ENCODE measurements around the gene ETV2.

DNA sequence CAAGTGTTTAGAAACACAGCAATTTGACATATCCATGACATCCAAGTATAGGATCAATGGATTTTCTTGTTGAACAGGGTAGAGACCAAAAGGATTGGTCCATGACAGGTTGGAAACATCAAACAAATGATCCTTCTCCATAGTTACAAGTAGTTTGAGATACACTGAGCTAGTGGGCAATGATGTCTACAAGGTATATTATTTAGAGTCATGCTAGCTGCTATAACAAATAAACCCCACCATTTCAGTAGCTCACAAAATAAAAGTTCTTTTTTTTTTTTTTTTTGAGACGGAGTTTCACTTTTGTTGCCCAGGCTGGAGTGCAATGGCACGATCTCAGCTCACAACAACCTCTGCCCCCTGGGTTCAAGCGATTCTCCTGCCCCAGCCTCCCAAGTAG lies 33.9 kb upstream of the ETV2 start:
- TF ChIP-seq GATA3 (IDR thresholded peaks at IDR 0.05; ENCODE audit: low read depth, low read length) = no peak
- no peak for TF ChIP-seq GATA2 (IDR thresholded peaks at IDR 0.05; ENCODE audit: low read depth, low read length)
